Vagina (tissue), 2 donors: ENCODE results near the gene LHX6. TPM values are rescaled to one million over a fixed set of nuclear protein-coding genes. Genes with fewer than 3 reads are reported as not detected.

ENCODE experiments used
- DNase-seq, 2 donors: peaks; one replicate each; pipeline ENCODE4 v3.0.0-alpha.2; 2017; ENCODE audit errors: extremely low spot score in 2 of 2
- H3K27ac ChIP-seq: fragments of 200-600 bp; sonication (generic); one replicate; pipeline ENCODE4 v1.5.1; 2019
- H3K27me3 ChIP-seq: fragments of 200-600 bp; sonication (generic); one replicate; pipeline ENCODE4 v1.5.1; 2019
- H3K36me3 ChIP-seq, 2 donors: fragments of 200-600 bp; sonication (generic); one replicate each; pipeline ENCODE4 v1.5.1; 2017 to 2019
- H3K4me1 ChIP-seq: fragments of 200-600 bp; sonication (generic); one replicate; pipeline ENCODE4 v1.5.1; 2019
- H3K4me3 ChIP-seq, 2 donors: fragments of 200-600 bp; sonication (generic); 1 replicate in 1 of 2; 2 replicates in 1 of 2; pipeline ENCODE4 v1.5.1; 2016 to 2019
- H3K9me3 ChIP-seq: fragments of 200-600 bp; sonication (generic); one replicate; pipeline ENCODE4 v1.5.1; 2019
- CTCF ChIP-seq, 3 experiments: fragments of 450-650 bp in 2 of 3; fragments of 200-600 bp in 1 of 3; sonication (generic) in 1 of 3; IDR thresholded peaks; one replicate each; pipeline ENCODE4 v1.5.1; 2017 to 2019; ENCODE audit warnings: antibody characterized with exemption in 3 of 3, mild to moderate bottlenecking in 2 of 3, moderate library complexity in 2 of 3
- POLR2A ChIP-seq, 2 donors: fragments of 450-650 bp; IDR thresholded peaks; one replicate each; pipeline ENCODE4 v1.6.1; 2017; ENCODE audit warnings: antibody characterized with exemption in 2 of 2, mild to moderate bottlenecking in 2 of 2, moderate library complexity in 2 of 2
- POLR2AphosphoS5 ChIP-seq, 2 donors: sonication (generic); formaldehyde crosslinking; IDR thresholded peaks; one replicate each; pipeline ENCODE4 v1.9.0; 2017; ENCODE audit warnings: antibody characterized with exemption in 2 of 2, mild to moderate bottlenecking in 2 of 2, low read depth in 1 of 2; ENCODE audit not compliant: insufficient read depth in 1 of 2
- intact Hi-C: fragments of 100-400 bp; cut with DNase I; formaldehyde crosslinking; loops from one replicate; pipeline ENCODE4 v1.15.1; 2023
- total RNA-seq: library from RNA; depleted of rRNA; stranded (reverse); fragments of >200 nt; gene quantifications from one replicate; pipeline ENCODE4 v1.2.3, GENCODE V29; 2016

LHX6 gene
- total RNA-seq, 1 donor from 2014 or later: 8.1 TPM

- intact Hi-C loops: no loop called here
- H3K4me1 ChIP-seq: peaks cover 14% of the 10 kb centered on the region
Measured at GRCh38 chr9:122213589-122214413, 15.0 kb downstream of the LHX6 start.

GRCh38 chr9:122213102-122213588, 15.6 kb downstream of the LHX6 start:
- peaks cover 12% of the 10 kb centered on the region for H3K4me1 ChIP-seq
- intact Hi-C loops: no loop called here
- H3K36me3 ChIP-seq: no peaks in the 10 kb centered on the region
- no peak overlapping the region for H3K27ac ChIP-seq
- no peak for TF ChIP-seq CTCF (IDR thresholded peaks at IDR 0.05)
- TF ChIP-seq POLR2AphosphoS5 (IDR thresholded peaks at IDR 0.05; ENCODE audit: insufficient read depth in 1 of 2, low read depth in 1 of 2): no peak
- no peak for TF ChIP-seq POLR2A (IDR thresholded peaks at IDR 0.05)
- no peaks in the 10 kb centered on the region for H3K9me3 ChIP-seq
- peaks cover 19% of the 10 kb centered on the region for H3K27me3 ChIP-seq
- DNase-seq: no peak
- peak overlapping the region; percentile 27 to 39 for H3K4me3 ChIP-seq

More at GRCh38 chr9:122213589-122214413, 15.0 kb downstream of the LHX6 start:
- Histone ChIP-seq H3K27ac (no peak overlapping the region), H3K4me3 (peak overlapping the region; percentile 27 to 39), H3K27me3 (peaks cover 19% of the 10 kb centered on the region), H3K9me3 (no peaks in the 10 kb centered on the region), H3K36me3 (no peaks in the 10 kb centered on the region)
- no peak for TF ChIP-seq POLR2A (IDR thresholded peaks at IDR 0.05)
- no peak for TF ChIP-seq CTCF (IDR thresholded peaks at IDR 0.05)
- TF ChIP-seq POLR2AphosphoS5 (IDR thresholded peaks at IDR 0.05; ENCODE audit: insufficient read depth in 1 of 2, low read depth in 1 of 2): no peak
- DNase-seq: no peak

GRCh38 chr9:122212473-122213004, 16.2 kb downstream of the LHX6 start:
- no peaks in the 10 kb centered on the region for H3K36me3 ChIP-seq
- intact Hi-C loops: no loop called here
- H3K4me3 ChIP-seq: no peak overlapping the region
- no peak for TF ChIP-seq POLR2A (IDR thresholded peaks at IDR 0.05)
- DNase-seq: no peak
- H3K4me1 ChIP-seq: peaks cover 12% of the 10 kb centered on the region
- peaks cover 19% of the 10 kb centered on the region for H3K27me3 ChIP-seq
- no peak overlapping the region for H3K27ac ChIP-seq
- H3K9me3 ChIP-seq: no peaks in the 10 kb centered on the region

- Histone ChIP-seq H3K4me3 (no peak overlapping the region), H3K27me3 (peaks cover 18% of the 10 kb centered on the region), H3K36me3 (no peaks in the 10 kb centered on the region), H3K4me1 (peaks cover 12% of the 10 kb centered on the region), H3K27ac (no peak overlapping the region), H3K9me3 (no peaks in the 10 kb centered on the region)
- intact Hi-C loops: no loop called here
- TF ChIP-seq POLR2AphosphoS5 (IDR thresholded peaks at IDR 0.05; ENCODE audit: insufficient read depth in 1 of 2, low read depth in 1 of 2) (no peak), CTCF (IDR thresholded peaks at IDR 0.05) (no peak), POLR2A (IDR thresholded peaks at IDR 0.05) (no peak)
- DNase-seq: no peak
Measured at GRCh38 chr9:122209451-122209850, 19.3 kb downstream of the LHX6 start.

- Histone ChIP-seq H3K27ac (no peak overlapping the region), H3K36me3 (no peaks in the 10 kb centered on the region), H3K9me3 (no peaks in the 10 kb centered on the region), H3K4me3 (no peak overlapping the region), H3K27me3 (no peaks in the 10 kb centered on the region), H3K4me1 (no peaks in the 10 kb centered on the region)
- TF ChIP-seq POLR2AphosphoS5 (IDR thresholded peaks at IDR 0.05; ENCODE audit: insufficient read depth in 1 of 2, low read depth in 1 of 2) (no peak), CTCF (IDR thresholded peaks at IDR 0.05) (no peak), POLR2A (IDR thresholded peaks at IDR 0.05) (no peak)
- intact Hi-C loops: no loop called here
- no peak for DNase-seq
Measured at GRCh38 chr9:122207096-122207495, 21.7 kb downstream of the LHX6 start.
